GM21390 (cell line): ENCODE results near the gene TECPR2.
"Not testable (repeated sequence)": the region's sequence is repeated elsewhere in the genome, so short reads cannot be mapped to it uniquely, and the experiment has no call there.

ENCODE experiments used
- ATAC-seq: cut with Tn5 transposase; IDR thresholded peaks from one replicate; pipeline ENCODE4 v1.9.1; 2021; ENCODE audit not compliant: unreplicated experiment

Gene TECPR2

GRCh38 chr14:102545461-102546265, 182.9 kb downstream of the TECPR2 start:
- ATAC-seq, result no peak

GRCh38 chr14:102548616-102549240, 186.0 kb downstream of the TECPR2 start:
- ATAC-seq, result no peak

- not testable (repeated sequence) for ATAC-seq
Measured at GRCh38 chr14:102550927-102551401, 188.2 kb downstream of the TECPR2 start.
